PC-3 (cell line): ENCODE results near the gene SLC45A2. TPM values are rescaled to one million over a fixed set of nuclear protein-coding genes. Genes with fewer than 3 reads are reported as not detected.

Experiments used
- ATAC-seq: fragments of 200-7000 bp; cut with Tn5 transposase; 2 replicates; pipeline ENCODE4 v1.9.1; 2020; ENCODE audit warnings: mild to moderate bottlenecking, moderate library complexity
- BruUV-seq: library from RNA; stranded (reverse); fragments of 400-500 nt; replicated peaks from 2 replicates; lab custom pipeline; 2021; lab: Mats Ljungman, UMichigan
- CTCF ChIA-PET: fragments of 300-600 bp; sonication (Branson Sonifier 250); formaldehyde crosslinking; loops from one replicate; lab custom pipeline; 2022; ENCODE audit warnings: antibody characterized with exemption; lab: Charles Lee
- POLR2A ChIA-PET: fragments of 300-600 bp; sonication (Branson Sonifier 250); formaldehyde crosslinking; loops from one replicate; lab custom pipeline; 2022; ENCODE audit warnings: antibody characterized with exemption; ENCODE audit not compliant: unreplicated experiment; lab: Charles Lee
- DNase-seq: peaks from one replicate; pipeline ENCODE4 v3.0.0-alpha.2; 2015
- H2AFZ ChIP-seq: fragments of 300-600 bp; sonication (generic); 2 replicates; pipeline ENCODE4 v1.6.0; 2016; ENCODE audit warnings: antibody characterized with exemption, low read length
- H3F3A ChIP-seq: fragments of 300-600 bp; sonication (generic); one replicate; pipeline ENCODE4 v1.6.0; 2017; ENCODE audit warnings: antibody characterized with exemption, low read length, control low read depth, mild to moderate bottlenecking; ENCODE audit not compliant: unreplicated experiment
- H3K27ac ChIP-seq: fragments of 300-600 bp; sonication (generic); 2 replicates; pipeline ENCODE4 v1.5.1; 2016; ENCODE audit warnings: mild to moderate bottlenecking, low read length
- H3K27me3 ChIP-seq: fragments of 300-600 bp; sonication (generic); 2 replicates; pipeline ENCODE4 v1.6.1; 2016; ENCODE audit warnings: low read length, mixed read lengths
- H3K36me3 ChIP-seq: fragments of 300-600 bp; sonication (generic); 2 replicates; pipeline ENCODE4 v1.6.1; 2016; ENCODE audit warnings: low read depth, mixed run types, low read length, mixed read lengths
- H3K4me1 ChIP-seq: fragments of 300-600 bp; sonication (generic); 2 replicates; pipeline ENCODE4 v1.5.1; 2016; ENCODE audit warnings: low read length; ENCODE audit not compliant: insufficient read depth
- H3K4me2 ChIP-seq: fragments of 300-600 bp; sonication (generic); 2 replicates; pipeline ENCODE4 v1.6.0; 2016; ENCODE audit warnings: low read length
- H3K4me3 ChIP-seq: fragments of 300-600 bp; sonication (generic); 2 replicates; pipeline ENCODE4 v1.5.1; 2016; ENCODE audit warnings: mild to moderate bottlenecking, low read length, mixed read lengths
- H3K79me2 ChIP-seq: fragments of 300-600 bp; sonication (generic); 2 replicates; pipeline ENCODE4 v1.6.1; 2017; ENCODE audit warnings: low read length, mixed read lengths
- H3K9ac ChIP-seq: fragments of 300-600 bp; sonication (generic); 2 replicates; pipeline ENCODE4 v1.6.0; 2016; ENCODE audit warnings: mild to moderate bottlenecking, low read length
- H3K9me2 ChIP-seq: fragments of 300-600 bp; sonication (generic); replicated peaks from 2 replicates; pipeline ENCODE4 v1.6.1; 2016; ENCODE audit warnings: mixed run types, low read length, mixed read lengths
- H3K9me3 ChIP-seq: fragments of 300-600 bp; sonication (generic); 2 replicates; pipeline ENCODE4 v1.6.1; 2016; ENCODE audit warnings: low read length, mixed read lengths
- H4K20me1 ChIP-seq: fragments of 300-600 bp; sonication (generic); 2 replicates; pipeline ENCODE4 v1.6.1; 2016; ENCODE audit warnings: low read length, mixed read lengths
- EZH2 ChIP-seq: fragments of 300-600 bp; sonication (generic); IDR thresholded peaks from one replicate; pipeline ENCODE4 v1.6.1; 2017; ENCODE audit warnings: antibody characterized with exemption, mild to moderate bottlenecking, low read length; ENCODE audit not compliant: unreplicated experiment
- EZH2phosphoT487 ChIP-seq: fragments of 300-600 bp; sonication (generic); IDR thresholded peaks from 2 replicates; pipeline ENCODE4 v1.6.1; 2018; ENCODE audit warnings: mild to moderate bottlenecking, antibody characterized with exemption, low read length, borderline replicate concordance
- intact Hi-C: fragments of 100-400 bp; cut with micrococcal nuclease; formaldehyde crosslinking; loops from 2 replicates; pipeline ENCODE4 v1.9.0; 2023
- total RNA-seq: library from RNA; depleted of rRNA; stranded (reverse); fragments of >200 nt; gene quantifications from 2 replicates; pipeline ENCODE4 v1.2.3, GENCODE V29; 2014
- TF ChIP-seq, protein P1 (sequence below): fragments of 300-600 bp; sonication (generic); conservative IDR thresholded peaks from 2 replicates; pipeline ENCODE4 v1.5.1; 2017; ENCODE audit warnings: antibody characterized with exemption, low read depth, mild to moderate bottlenecking, low read length

SLC45A2 gene
- total RNA-seq, 1 experiment from 2014 or later, result not detected

DNA sequence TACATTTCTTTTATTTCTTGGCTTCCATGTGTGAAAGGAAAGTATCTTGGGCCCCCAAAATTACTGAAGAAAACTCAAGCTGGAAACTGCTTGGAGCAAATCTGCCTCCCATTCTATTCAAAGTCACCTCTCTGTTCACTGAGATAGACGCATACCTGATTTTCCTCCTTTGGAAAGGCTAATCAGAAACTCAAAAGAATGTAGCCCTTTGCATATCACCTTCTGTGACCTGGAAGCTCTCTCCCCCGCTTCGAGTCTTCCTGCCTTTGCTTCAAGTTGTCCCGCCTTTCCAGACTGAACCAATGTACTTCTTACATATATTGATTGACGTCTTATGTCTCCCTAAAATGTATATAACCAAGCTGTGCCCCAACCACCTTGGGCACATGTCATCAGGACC is 53.4 kb downstream of the SLC45A2 start:
- intact Hi-C loops, result no loop called here
- H3K27me3 ChIP-seq, result no peaks in the 10 kb centered on the region
- H3F3A ChIP-seq, result no peaks in the 10 kb centered on the region
- H3K9me2 ChIP-seq, result no peaks in the 10 kb centered on the region
- no peak overlapping the region for H3K4me2 ChIP-seq
- TF ChIP-seq EZH2 (no peak), EZH2phosphoT487 (no peak)
- TF ChIP-seq, protein P1, sequence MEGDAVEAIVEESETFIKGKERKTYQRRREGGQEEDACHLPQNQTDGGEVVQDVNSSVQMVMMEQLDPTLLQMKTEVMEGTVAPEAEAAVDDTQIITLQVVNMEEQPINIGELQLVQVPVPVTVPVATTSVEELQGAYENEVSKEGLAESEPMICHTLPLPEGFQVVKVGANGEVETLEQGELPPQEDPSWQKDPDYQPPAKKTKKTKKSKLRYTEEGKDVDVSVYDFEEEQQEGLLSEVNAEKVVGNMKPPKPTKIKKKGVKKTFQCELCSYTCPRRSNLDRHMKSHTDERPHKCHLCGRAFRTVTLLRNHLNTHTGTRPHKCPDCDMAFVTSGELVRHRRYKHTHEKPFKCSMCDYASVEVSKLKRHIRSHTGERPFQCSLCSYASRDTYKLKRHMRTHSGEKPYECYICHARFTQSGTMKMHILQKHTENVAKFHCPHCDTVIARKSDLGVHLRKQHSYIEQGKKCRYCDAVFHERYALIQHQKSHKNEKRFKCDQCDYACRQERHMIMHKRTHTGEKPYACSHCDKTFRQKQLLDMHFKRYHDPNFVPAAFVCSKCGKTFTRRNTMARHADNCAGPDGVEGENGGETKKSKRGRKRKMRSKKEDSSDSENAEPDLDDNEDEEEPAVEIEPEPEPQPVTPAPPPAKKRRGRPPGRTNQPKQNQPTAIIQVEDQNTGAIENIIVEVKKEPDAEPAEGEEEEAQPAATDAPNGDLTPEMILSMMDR, result no peak
- no peak overlapping the region for H3K4me3 ChIP-seq
- H3K4me1 ChIP-seq, result peaks cover 14% of the 10 kb centered on the region
- no peak overlapping the region for H3K9ac ChIP-seq
- POLR2A ChIA-PET, result no interaction called here
- H3K27ac ChIP-seq, result no peak overlapping the region
- BruUV-seq, result no TSS peak
- no peaks in the 10 kb centered on the region for H4K20me1 ChIP-seq
- H3K36me3 ChIP-seq, result no peaks in the 10 kb centered on the region
- DNase-seq, result no peak
- H3K79me2 ChIP-seq, result no peaks in the 10 kb centered on the region
- no peak for ATAC-seq
- CTCF ChIA-PET, result no interaction called here
- H3K9me3 ChIP-seq, result no peaks in the 10 kb centered on the region
- H2AFZ ChIP-seq, result no peak overlapping the region

GRCh38 chr5:33929925-33930690 is 54.4 kb downstream of the SLC45A2 start:
- TF ChIP-seq EZH2 (no peak), EZH2phosphoT487 (no peak)
- TF ChIP-seq, protein P1, result no peak
- BruUV-seq, result no TSS peak
- ChIA-PET CTCF (no interaction called here), POLR2A (no interaction called here)
- Histone ChIP-seq H3K9me3 (no peaks in the 10 kb centered on the region), H3K36me3 (no peaks in the 10 kb centered on the region), H3K27me3 (no peaks in the 10 kb centered on the region), H3K79me2 (no peaks in the 10 kb centered on the region), H3K9ac (no peak overlapping the region), H3K4me2 (no peak overlapping the region), H3K27ac (no peak overlapping the region), H3K4me3 (no peak overlapping the region), H3F3A (no peaks in the 10 kb centered on the region), H3K9me2 (no peaks in the 10 kb centered on the region), H3K4me1 (peaks cover 14% of the 10 kb centered on the region), H4K20me1 (no peaks in the 10 kb centered on the region), H2AFZ (no peak overlapping the region)
- DNase-seq (no peak), ATAC-seq (no peak)
- intact Hi-C loops, result no loop called here

DNA sequence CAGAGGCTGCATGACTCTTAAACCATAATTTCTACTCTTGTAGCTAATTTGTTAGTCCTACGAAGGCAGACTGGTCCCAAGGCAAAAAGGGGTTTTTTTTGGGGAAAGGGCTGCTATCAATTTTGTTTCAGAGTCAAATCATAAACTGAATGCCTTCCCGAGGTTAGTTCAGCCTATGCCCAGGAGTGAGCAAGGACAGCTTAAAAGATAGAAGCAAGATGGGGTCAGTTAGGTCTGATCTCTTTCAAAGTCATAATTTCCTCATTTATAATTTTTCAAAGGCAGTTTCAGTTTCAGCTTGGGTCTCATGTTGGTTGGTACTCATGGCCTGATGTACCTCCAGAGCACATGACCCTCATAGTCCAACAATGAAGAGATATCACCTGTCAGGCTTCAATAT is 56.2 kb downstream of the SLC45A2 start:
- Histone ChIP-seq H3K4me2 (no peak overlapping the region), H3K27me3 (no peaks in the 10 kb centered on the region), H3K4me3 (no peak overlapping the region), H3K4me1 (0 out of 2 replicates have a peak, but pooled peaks cover under 1% of the 10 kb centered on the region), H4K20me1 (no peaks in the 10 kb centered on the region), H3K9me3 (no peaks in the 10 kb centered on the region), H2AFZ (no peak overlapping the region), H3K9ac (no peak overlapping the region), H3K36me3 (no peaks in the 10 kb centered on the region), H3K9me2 (no peaks in the 10 kb centered on the region), H3K79me2 (no peaks in the 10 kb centered on the region), H3F3A (no peaks in the 10 kb centered on the region), H3K27ac (no peak overlapping the region)
- DNase-seq (no peak), ATAC-seq (no peak)
- BruUV-seq, result no TSS peak
- ChIA-PET CTCF (no interaction called here), POLR2A (no interaction called here)
- intact Hi-C loops, result no loop called here
- TF ChIP-seq EZH2phosphoT487 (no peak), EZH2 (no peak)
- TF ChIP-seq, protein P1, result no peak
